ENCODE measurements around the gene ITGAX.

DNA sequence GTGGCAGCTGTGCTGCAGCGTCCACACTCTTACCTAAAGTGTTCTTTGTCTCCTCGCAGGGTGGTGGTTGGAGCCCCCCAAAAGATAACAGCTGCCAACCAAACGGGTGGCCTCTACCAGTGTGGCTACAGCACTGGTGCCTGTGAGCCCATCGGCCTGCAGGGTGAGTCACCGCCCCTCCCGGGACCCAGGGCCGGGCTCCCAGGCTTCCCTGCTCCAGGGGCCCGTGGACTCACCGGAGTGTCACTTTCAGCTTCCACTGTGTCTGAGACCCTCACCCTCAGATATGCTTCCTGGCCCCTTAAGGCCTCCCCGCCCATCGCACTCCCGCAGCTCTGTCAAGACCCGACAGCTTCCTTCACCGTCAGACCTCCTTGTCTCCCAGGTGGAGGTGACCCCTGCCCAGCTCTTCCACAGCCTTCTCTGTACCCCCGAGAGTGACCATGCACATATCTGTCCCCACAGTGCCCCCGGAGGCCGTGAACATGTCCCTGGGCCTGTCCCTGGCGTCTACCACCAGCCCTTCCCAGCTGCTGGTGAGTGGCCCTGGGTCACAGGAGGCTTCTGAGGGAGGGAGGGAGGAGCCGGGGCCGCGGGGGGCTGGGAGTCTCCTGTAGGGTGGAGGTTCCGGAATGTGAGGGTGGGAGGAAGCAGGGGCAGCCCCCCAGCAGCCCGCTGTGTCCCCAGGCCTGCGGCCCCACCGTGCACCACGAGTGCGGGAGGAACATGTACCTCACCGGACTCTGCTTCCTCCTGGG lies 1.8 kb downstream of the ITGAX start:
- TF ChIP-seq, protein P1, sequence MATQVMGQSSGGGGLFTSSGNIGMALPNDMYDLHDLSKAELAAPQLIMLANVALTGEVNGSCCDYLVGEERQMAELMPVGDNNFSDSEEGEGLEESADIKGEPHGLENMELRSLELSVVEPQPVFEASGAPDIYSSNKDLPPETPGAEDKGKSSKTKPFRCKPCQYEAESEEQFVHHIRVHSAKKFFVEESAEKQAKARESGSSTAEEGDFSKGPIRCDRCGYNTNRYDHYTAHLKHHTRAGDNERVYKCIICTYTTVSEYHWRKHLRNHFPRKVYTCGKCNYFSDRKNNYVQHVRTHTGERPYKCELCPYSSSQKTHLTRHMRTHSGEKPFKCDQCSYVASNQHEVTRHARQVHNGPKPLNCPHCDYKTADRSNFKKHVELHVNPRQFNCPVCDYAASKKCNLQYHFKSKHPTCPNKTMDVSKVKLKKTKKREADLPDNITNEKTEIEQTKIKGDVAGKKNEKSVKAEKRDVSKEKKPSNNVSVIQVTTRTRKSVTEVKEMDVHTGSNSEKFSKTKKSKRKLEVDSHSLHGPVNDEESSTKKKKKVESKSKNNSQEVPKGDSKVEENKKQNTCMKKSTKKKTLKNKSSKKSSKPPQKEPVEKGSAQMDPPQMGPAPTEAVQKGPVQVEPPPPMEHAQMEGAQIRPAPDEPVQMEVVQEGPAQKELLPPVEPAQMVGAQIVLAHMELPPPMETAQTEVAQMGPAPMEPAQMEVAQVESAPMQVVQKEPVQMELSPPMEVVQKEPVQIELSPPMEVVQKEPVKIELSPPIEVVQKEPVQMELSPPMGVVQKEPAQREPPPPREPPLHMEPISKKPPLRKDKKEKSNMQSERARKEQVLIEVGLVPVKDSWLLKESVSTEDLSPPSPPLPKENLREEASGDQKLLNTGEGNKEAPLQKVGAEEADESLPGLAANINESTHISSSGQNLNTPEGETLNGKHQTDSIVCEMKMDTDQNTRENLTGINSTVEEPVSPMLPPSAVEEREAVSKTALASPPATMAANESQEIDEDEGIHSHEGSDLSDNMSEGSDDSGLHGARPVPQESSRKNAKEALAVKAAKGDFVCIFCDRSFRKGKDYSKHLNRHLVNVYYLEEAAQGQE (IDR thresholded peaks at IDR 0.05; ENCODE audit: insufficient replicate concordance, low read depth) = no peak
- no peak for TF ChIP-seq POLR2AphosphoS5 (IDR thresholded peaks at IDR 0.05; ENCODE audit: low read depth)
- TF ChIP-seq SPI1 (IDR thresholded peaks at IDR 0.05; ENCODE audit: borderline replicate concordance, low read depth) = no peak
